ENCODE results near the gene RPS18.

GRCh38 chr6:33315793-33316602, 44.1 kb downstream of the RPS18 start:
- TF ChIP-seq NFE2L2 (IDR thresholded peaks at IDR 0.05; ENCODE audit: low read depth, low read length) (no peak), SMC3 (IDR thresholded peaks at IDR 0.05; ENCODE audit: low read depth, low read length) (no peak), FOS (IDR thresholded peaks at IDR 0.05; ENCODE audit: low read depth, low read length) (no peak), RFX5 (IDR thresholded peaks at IDR 0.05; ENCODE audit: low read depth, low read length) (no peak), BHLHE40 (IDR thresholded peaks at IDR 0.05; ENCODE audit: low read depth, low read length) (no peak), POLR2A (IDR thresholded peaks at IDR 0.05; ENCODE audit: low read depth, low read length) (no peak), MAZ (IDR thresholded peaks at IDR 0.05; ENCODE audit: borderline replicate concordance, low read depth, low read length) (no peak), CHD1 (IDR thresholded peaks at IDR 0.05; ENCODE audit: low read depth, low read length) (no peak), RAD21 (IDR thresholded peaks at IDR 0.05; ENCODE audit: low read length) (no peak), MXI1 (IDR thresholded peaks at IDR 0.05; ENCODE audit: borderline replicate concordance, low read depth, low read length) (no peak), MAFK (IDR thresholded peaks at IDR 0.05; ENCODE audit: low read depth, low read length) (no peak)
- TF ChIP-seq, protein P1, sequence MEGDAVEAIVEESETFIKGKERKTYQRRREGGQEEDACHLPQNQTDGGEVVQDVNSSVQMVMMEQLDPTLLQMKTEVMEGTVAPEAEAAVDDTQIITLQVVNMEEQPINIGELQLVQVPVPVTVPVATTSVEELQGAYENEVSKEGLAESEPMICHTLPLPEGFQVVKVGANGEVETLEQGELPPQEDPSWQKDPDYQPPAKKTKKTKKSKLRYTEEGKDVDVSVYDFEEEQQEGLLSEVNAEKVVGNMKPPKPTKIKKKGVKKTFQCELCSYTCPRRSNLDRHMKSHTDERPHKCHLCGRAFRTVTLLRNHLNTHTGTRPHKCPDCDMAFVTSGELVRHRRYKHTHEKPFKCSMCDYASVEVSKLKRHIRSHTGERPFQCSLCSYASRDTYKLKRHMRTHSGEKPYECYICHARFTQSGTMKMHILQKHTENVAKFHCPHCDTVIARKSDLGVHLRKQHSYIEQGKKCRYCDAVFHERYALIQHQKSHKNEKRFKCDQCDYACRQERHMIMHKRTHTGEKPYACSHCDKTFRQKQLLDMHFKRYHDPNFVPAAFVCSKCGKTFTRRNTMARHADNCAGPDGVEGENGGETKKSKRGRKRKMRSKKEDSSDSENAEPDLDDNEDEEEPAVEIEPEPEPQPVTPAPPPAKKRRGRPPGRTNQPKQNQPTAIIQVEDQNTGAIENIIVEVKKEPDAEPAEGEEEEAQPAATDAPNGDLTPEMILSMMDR (conservative IDR thresholded peaks at IDR 0.05; ENCODE audit: low read depth, low read length) = no peak
- TF ChIP-seq, protein P2, sequence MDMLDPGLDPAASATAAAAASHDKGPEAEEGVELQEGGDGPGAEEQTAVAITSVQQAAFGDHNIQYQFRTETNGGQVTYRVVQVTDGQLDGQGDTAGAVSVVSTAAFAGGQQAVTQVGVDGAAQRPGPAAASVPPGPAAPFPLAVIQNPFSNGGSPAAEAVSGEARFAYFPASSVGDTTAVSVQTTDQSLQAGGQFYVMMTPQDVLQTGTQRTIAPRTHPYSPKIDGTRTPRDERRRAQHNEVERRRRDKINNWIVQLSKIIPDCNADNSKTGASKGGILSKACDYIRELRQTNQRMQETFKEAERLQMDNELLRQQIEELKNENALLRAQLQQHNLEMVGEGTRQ (IDR thresholded peaks at IDR 0.05; ENCODE audit: low read depth, low read length) = no peak
